Calu3 (cell line): ENCODE results near the gene SPAG16. TPM values are rescaled to one million over a fixed set of nuclear protein-coding genes. Genes with fewer than 3 reads are reported as not detected.

Source experiments
- BruUV-seq: library from RNA; stranded (reverse); fragments of 400-500 nt; replicated peaks from 2 replicates; lab custom pipeline; 2021; lab: Mats Ljungman, UMichigan
- CTCF ChIA-PET: fragments of 300-600 bp; sonication (Branson Sonifier 250); formaldehyde crosslinking; loops from one replicate; lab custom pipeline; 2022; ENCODE audit warnings: antibody characterized with exemption; lab: Charles Lee
- DNase-seq: peaks from one replicate; pipeline ENCODE4 v3.0.0; 2022
- H3K27ac Mint-ChIP-seq: one replicate; pipeline ENCODE4 v1.8.0; 2022; ENCODE audit warnings: mixed read lengths; ENCODE audit not compliant: unreplicated experiment
- H3K27me3 Mint-ChIP-seq: one replicate; pipeline ENCODE4 v1.8.0; 2022; ENCODE audit warnings: mixed read lengths; ENCODE audit not compliant: unreplicated experiment
- H3K36me3 Mint-ChIP-seq: one replicate; pipeline ENCODE4 v1.8.0; 2022; ENCODE audit warnings: mild to moderate bottlenecking, moderate library complexity, mixed read lengths; ENCODE audit not compliant: insufficient read depth, unreplicated experiment
- H3K4me1 Mint-ChIP-seq: one replicate; pipeline ENCODE4 v1.8.0; 2022; ENCODE audit warnings: mild to moderate bottlenecking, low read depth, mixed read lengths; ENCODE audit not compliant: unreplicated experiment
- H3K4me3 Mint-ChIP-seq: one replicate; pipeline ENCODE4 v1.8.0; 2022; ENCODE audit warnings: mild to moderate bottlenecking, low read depth, moderate library complexity, mixed read lengths; ENCODE audit not compliant: unreplicated experiment
- H3K9me3 Mint-ChIP-seq: one replicate; pipeline ENCODE4 v1.8.0; 2022; ENCODE audit warnings: low read depth, mixed read lengths; ENCODE audit not compliant: unreplicated experiment
- CTCF ChIP-seq: fragments of 200-600 bp; IDR thresholded peaks from one replicate; pipeline ENCODE4 v1.8.0; 2022; ENCODE audit warnings: antibody characterized with exemption; ENCODE audit not compliant: unreplicated experiment
- intact Hi-C: fragments of 100-400 bp; cut with micrococcal nuclease; formaldehyde crosslinking; loops from one replicate; pipeline ENCODE4 v1.10.0; 2022; ENCODE audit not compliant: unreplicated experiment
- total RNA-seq: library from RNA; stranded (reverse); gene quantifications from 2 replicates; pipeline ENCODE4 v1.2.3, GENCODE V29; 2022

SPAG16 gene
- total RNA-seq, 1 experiment from 2014 or later = 30.2 TPM

GRCh38 chr2:214382229-214382628 is 1098.0 kb downstream of the SPAG16 start:
- Mint-ChIP-seq H3K27me3 (no peaks in the 10 kb centered on the region), H3K27ac (no peak overlapping the region), H3K4me1 (no peaks in the 10 kb centered on the region), H3K9me3 (no peaks in the 10 kb centered on the region), H3K4me3 (no peak overlapping the region), H3K36me3 (no peaks in the 10 kb centered on the region)
- intact Hi-C loops = no loop called here
- DNase-seq = no peak
- no peak for TF ChIP-seq CTCF
- no TSS peak for BruUV-seq
- CTCF ChIA-PET = no interaction called here

DNA sequence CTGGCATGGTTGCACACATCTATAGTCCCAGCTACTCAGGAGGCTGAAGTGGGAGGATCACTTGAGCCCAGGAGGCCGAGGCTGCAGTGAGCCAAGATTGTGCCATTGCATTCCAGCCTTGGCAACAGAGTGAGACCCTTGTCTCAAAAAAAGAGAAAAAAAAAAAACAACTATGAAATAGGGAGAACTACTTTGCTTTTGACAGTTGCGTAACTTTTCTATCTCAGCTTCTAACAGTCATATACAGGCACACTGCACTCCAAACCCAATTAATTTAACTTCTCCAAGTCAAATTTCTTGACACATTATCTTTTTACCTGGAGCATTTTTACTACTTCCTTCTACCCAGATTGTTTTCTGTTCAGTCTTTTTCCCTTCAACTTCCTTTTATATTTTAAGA is 1102.5 kb downstream of the SPAG16 start:
- TF ChIP-seq CTCF = no peak
- H3K27ac Mint-ChIP-seq = no peak overlapping the region
- no peaks in the 10 kb centered on the region for H3K36me3 Mint-ChIP-seq
- H3K4me1 Mint-ChIP-seq = no peaks in the 10 kb centered on the region
- no peaks in the 10 kb centered on the region for H3K9me3 Mint-ChIP-seq
- CTCF ChIA-PET = no interaction called here
- intact Hi-C loops = no loop called here
- H3K4me3 Mint-ChIP-seq = no peak overlapping the region
- no peaks in the 10 kb centered on the region for H3K27me3 Mint-ChIP-seq
- DNase-seq = no peak
- no TSS peak for BruUV-seq

DNA sequence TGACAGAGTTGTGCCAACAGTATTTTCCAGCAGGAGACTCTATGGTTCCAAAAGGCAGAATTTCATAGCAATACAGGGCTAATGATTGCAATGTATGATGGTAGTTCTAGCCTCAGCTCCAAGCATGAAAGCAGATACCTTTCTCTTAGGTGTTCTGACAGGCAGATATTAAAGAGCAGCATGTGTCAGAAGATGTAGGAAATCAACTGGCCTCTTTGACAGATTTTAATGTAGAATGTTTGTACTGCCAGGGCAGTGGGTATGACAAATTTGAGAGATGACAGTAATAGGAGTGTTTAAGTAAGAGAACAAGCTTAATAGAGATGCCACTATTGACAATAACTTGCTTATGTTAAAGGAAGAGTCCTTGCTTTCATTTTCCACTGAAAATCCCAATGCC is 1105.1 kb downstream of the SPAG16 start:
- no peak overlapping the region for H3K27ac Mint-ChIP-seq

DNA sequence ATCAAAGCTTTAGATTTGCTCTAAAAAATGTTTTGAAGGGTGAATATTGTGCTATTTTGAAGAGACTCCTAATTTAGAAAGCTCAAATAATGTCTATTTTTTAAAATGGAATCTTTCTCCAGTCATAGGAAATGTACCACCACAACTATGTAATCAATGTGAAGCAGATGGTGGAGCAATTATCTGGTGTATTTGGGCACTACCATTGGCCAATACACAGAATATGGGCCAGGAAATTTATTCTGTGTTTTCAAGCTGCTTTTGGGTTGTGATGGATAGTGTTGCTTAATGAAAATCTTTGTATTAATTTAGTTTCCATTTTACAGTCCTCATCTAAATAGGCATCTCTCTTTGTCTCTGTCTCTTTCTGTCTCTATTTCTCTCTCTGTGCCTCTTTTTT is 1109.5 kb downstream of the SPAG16 start:
- Mint-ChIP-seq H3K4me1 (no peaks in the 10 kb centered on the region), H3K4me3 (no peak overlapping the region), H3K36me3 (no peaks in the 10 kb centered on the region), H3K9me3 (no peaks in the 10 kb centered on the region), H3K27me3 (no peaks in the 10 kb centered on the region), H3K27ac (no peak overlapping the region)
- intact Hi-C loops = no loop called here
- TF ChIP-seq CTCF = no peak
- CTCF ChIA-PET = interaction anchor here (0.9 kb wide), 1 partner anchor 585 kb away, joined by 3 read pairs; no protein-coding TSS in a partner anchor
- no TSS peak for BruUV-seq
- DNase-seq = no peak

More for the DNA sequence above, 1105.1 kb downstream of the SPAG16 start:
- BruUV-seq = no TSS peak
- CTCF ChIA-PET = no interaction called here
- no peaks in the 10 kb centered on the region for H3K27me3 Mint-ChIP-seq
- intact Hi-C loops = no loop called here
- H3K4me3 Mint-ChIP-seq = no peak overlapping the region
- DNase-seq = no peak
- no peaks in the 10 kb centered on the region for H3K36me3 Mint-ChIP-seq
- TF ChIP-seq CTCF = no peak
- H3K4me1 Mint-ChIP-seq = no peaks in the 10 kb centered on the region
- no peaks in the 10 kb centered on the region for H3K9me3 Mint-ChIP-seq

- no peak for DNase-seq
- no peak for TF ChIP-seq CTCF
- no peaks in the 10 kb centered on the region for H3K27me3 Mint-ChIP-seq
- H3K36me3 Mint-ChIP-seq = no peaks in the 10 kb centered on the region
- H3K4me3 Mint-ChIP-seq = no peak overlapping the region
- no TSS peak for BruUV-seq
- CTCF ChIA-PET = no interaction called here
- H3K4me1 Mint-ChIP-seq = no peaks in the 10 kb centered on the region
- intact Hi-C loops = no loop called here
- H3K27ac Mint-ChIP-seq = no peak overlapping the region
- H3K9me3 Mint-ChIP-seq = no peaks in the 10 kb centered on the region
Measured at GRCh38 chr2:214395040-214395439, 1110.8 kb downstream of the SPAG16 start.
